Lower leg skin (tissue), 4 donors: ENCODE measurements around the gene SLC6A7. TPM values are rescaled to one million over a fixed set of nuclear protein-coding genes. Genes with fewer than 3 reads are reported as not detected.

ENCODE experiments used
- DNase-seq, 2 donors: peaks; one replicate each; pipeline ENCODE4 v3.0.0-alpha.2; 2019; ENCODE audit warnings: low spot score in 2 of 2
- H3K4me3 ChIP-seq: fragments of 200-600 bp; sonication (generic); 2 replicates; pipeline ENCODE4 v1.5.1; 2017; ENCODE audit warnings: mild to moderate bottlenecking, low read depth; ENCODE audit not compliant: poor library complexity, severe bottlenecking
- CTCF ChIP-seq, 3 donors: fragments of 450-650 bp; IDR thresholded peaks; one replicate each; pipeline ENCODE4 v1.5.1; 2016; ENCODE audit warnings: antibody characterized with exemption in 3 of 3, mild to moderate bottlenecking in 3 of 3, moderate library complexity in 2 of 3
- POLR2A ChIP-seq, 2 donors: fragments of 450-650 bp; IDR thresholded peaks; one replicate each; pipeline ENCODE4 v1.6.1; 2016 to 2017; ENCODE audit warnings: antibody characterized with exemption in 2 of 2, mild to moderate bottlenecking in 1 of 2, moderate library complexity in 1 of 2
- WGBS, 2 donors: methylation state at CpG; one replicate each; pipeline ENCODE4 v1.1.5; 2018; 5-methylcytosine and 5-hydroxymethylcytosine counted together
- intact Hi-C: fragments of 100-400 bp; cut with DNase I; formaldehyde crosslinking; loops from one replicate; pipeline ENCODE4 v1.15.0; 2023; ENCODE audit warnings: low total_unique reads
- total RNA-seq, 4 donors: library from RNA; depleted of rRNA; stranded (reverse); fragments of >200 nt; gene quantifications; one replicate each; pipeline ENCODE4 v1.1.0, GENCODE V29; 2016

SLC6A7 gene
- total RNA-seq, 4 donors from 2014 or later = 0.88 TPM; not detected in 3

- intact Hi-C loops = no loop called here
- DNase-seq = no peak
- WGBS, 2 donors = 69 to 72% methylated on average over 3 of the region's 3 CpGs
- TF ChIP-seq POLR2A (IDR thresholded peaks at IDR 0.05) (no peak), CTCF (IDR thresholded peaks at IDR 0.05) (no peak)
- no peak overlapping the region for H3K4me3 ChIP-seq
These were observed 32.7 kb upstream of the SLC6A7 start for GRCh38 chr5:150157168-150157567.

GRCh38 chr5:150158170-150158949 is 31.5 kb upstream of the SLC6A7 start:
- no peak overlapping the region for H3K4me3 ChIP-seq
- intact Hi-C loops = no loop called here
- no peak for DNase-seq
- TF ChIP-seq CTCF (IDR thresholded peaks at IDR 0.05) = no peak
- no peak for TF ChIP-seq POLR2A (IDR thresholded peaks at IDR 0.05)
- 47 to 56% methylated on average over 12 of the region's 12 CpGs for WGBS, 2 donors

DNA sequence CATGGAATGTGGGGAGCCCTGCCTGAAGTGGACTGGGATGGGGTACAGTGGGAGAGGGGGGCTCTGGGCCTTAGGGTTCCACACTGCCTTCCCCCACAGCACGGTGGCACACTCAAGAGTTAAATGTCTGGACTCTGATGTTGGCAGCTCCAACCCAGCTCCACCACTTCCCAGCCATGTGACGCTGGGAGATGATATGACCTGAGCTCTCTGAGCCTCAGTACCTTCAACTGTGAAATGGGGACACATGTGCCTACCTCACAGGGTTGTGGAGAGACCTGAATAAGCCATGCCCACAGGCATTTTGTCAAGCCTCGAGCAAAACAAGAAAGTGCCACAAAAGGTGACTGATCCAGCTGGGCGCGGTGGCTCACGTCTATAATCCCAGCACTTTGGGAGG is 30.8 kb upstream of the SLC6A7 start:
- 49 to 53% methylated on average over 6 of the region's 6 CpGs for WGBS, 2 donors
- H3K4me3 ChIP-seq = no peak overlapping the region
- DNase-seq = no peak
- TF ChIP-seq CTCF (IDR thresholded peaks at IDR 0.05) (no peak), POLR2A (IDR thresholded peaks at IDR 0.05) (no peak)
- intact Hi-C loops = no loop called here

- intact Hi-C loops = loop anchor here (1.0 kb wide), 1 partner anchor 46 kb away; no protein-coding TSS in a partner anchor
- TF ChIP-seq CTCF (IDR thresholded peaks at IDR 0.05) (no peak), POLR2A (IDR thresholded peaks at IDR 0.05) (no peak)
These were observed 30.1 kb upstream of the SLC6A7 start for GRCh38 chr5:150159741-150160179.

DNA sequence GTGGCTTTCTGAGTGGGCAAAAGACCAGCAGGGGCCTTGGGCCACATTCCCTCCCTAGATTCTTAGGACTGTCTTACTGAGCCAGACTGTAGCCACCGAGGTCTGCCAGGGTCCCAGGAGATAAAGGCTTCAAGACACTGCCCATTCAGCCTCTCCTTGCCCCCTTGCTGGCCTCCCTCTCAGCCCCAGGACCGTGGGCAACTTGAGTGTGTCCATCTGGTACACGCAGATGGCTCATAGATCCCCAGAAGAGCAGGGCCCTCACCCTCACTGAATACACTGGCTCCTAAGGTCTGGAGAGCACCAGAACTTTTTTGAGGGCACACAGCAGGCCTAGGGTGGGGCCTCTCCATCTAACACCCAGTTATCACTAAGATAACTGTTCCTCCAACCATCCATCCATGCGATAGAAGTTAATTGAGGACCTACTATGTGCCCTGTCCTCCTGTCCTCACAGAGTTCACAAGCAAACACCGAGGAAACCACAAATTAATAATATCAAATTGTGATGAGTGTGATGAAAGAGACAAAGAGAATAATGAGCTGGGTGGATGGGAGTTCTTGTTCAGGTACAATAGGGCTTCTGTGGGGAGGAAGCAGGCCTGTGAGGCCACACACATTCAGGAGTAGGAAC is 29.3 kb upstream of the SLC6A7 start:
- 67 to 73% methylated on average over 5 of the region's 5 CpGs for WGBS, 2 donors
- intact Hi-C loops = loop anchor here (1.0 kb wide), 1 partner anchor 47 kb away; no protein-coding TSS in a partner anchor
- no peak for DNase-seq
- no peak overlapping the region for H3K4me3 ChIP-seq
- no peak for TF ChIP-seq POLR2A (IDR thresholded peaks at IDR 0.05)
- TF ChIP-seq CTCF (IDR thresholded peaks at IDR 0.05) = no peak

More at GRCh38 chr5:150159741-150160179, 30.1 kb upstream of the SLC6A7 start:
- no peak for DNase-seq
- 47 to 48% methylated on average over 7 to 9 of the region's 9 CpGs for WGBS, 2 donors
- no peak overlapping the region for H3K4me3 ChIP-seq
